HG03060 (cell line): ENCODE data around the gene PLXNA1.

ENCODE experiments used
- ATAC-seq: cut with Tn5 transposase; IDR thresholded peaks from one replicate; pipeline ENCODE4 v1.9.1; 2021; ENCODE audit warnings: low read depth, moderate number of reproducible peaks; ENCODE audit not compliant: unreplicated experiment

Gene PLXNA1

DNA sequence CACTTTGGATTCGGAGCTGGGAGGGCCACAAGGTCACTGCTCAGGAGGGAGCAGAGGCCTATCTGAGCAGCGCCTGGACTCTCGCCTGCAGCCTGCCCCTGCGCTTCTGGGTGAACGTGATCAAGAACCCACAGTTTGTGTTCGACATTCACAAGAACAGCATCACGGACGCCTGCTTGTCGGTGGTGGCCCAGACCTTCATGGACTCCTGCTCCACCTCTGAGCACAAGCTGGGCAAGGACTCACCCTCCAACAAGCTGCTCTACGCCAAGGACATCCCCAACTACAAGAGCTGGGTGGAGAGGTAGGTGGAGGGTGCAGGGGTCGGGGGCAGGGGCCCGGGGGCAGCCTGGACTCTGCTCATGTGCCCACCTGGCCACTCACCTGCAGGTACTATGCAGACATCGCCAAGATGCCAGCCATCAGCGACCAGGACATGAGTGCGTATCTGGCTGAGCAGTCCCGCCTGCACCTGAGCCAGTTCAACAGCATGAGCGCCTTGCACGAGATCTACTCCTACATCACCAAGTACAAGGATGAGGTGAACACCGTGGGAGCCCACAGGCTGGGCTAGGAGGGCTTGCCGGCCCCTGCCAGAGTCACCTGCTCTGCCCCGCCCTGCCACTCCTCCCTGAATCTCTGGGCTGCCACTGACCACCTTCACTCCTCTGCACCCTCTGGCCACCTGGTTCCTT, 49.5 kb downstream of the PLXNA1 start:
- ATAC-seq = no peak
